Sigmoid colon (tissue), 7 donors: ENCODE data around the gene MTMR3. TPM values are rescaled to one million over a fixed set of nuclear protein-coding genes. Genes with fewer than 3 reads are reported as not detected.

Experiments used
- DNase-seq: peaks from one replicate; pipeline ENCODE4 v3.0.0-alpha.2; 2019
- H3K27ac ChIP-seq, 4 donors: fragments of 200-600 bp; sonication (generic); one replicate each; pipeline ENCODE4 v1.5.1; 2016 to 2019; ENCODE audit warnings: mild to moderate bottlenecking in 1 of 4
- H3K27me3 ChIP-seq, 3 donors: fragments of 200-600 bp; sonication (generic); one replicate each; pipeline ENCODE4 v1.5.1; 2019; ENCODE audit warnings: mild to moderate bottlenecking in 1 of 3
- H3K36me3 ChIP-seq, 4 donors: fragments of 200-600 bp; sonication (generic); one replicate each; pipeline ENCODE4 v1.5.1; 2016 to 2019
- H3K4me1 ChIP-seq, 4 donors: fragments of 200-600 bp; sonication (generic); one replicate each; pipeline ENCODE4 v1.5.1; 2017 to 2019
- H3K4me3 ChIP-seq, 4 donors: fragments of 200-600 bp; sonication (generic); one replicate each; pipeline ENCODE4 v1.5.1; 2017 to 2019; ENCODE audit warnings: mild to moderate bottlenecking in 2 of 4, moderate library complexity in 1 of 4
- H3K9me3 ChIP-seq, 4 donors: fragments of 200-600 bp in 3 of 4; sonication (generic) in 3 of 4; one replicate each; pipeline versions ENCODE4 v1.5.1 to v1.6.1; 2013 to 2019
- EP300 ChIP-seq, 4 donors: sonication (generic); formaldehyde crosslinking; IDR thresholded peaks; one replicate each; pipeline ENCODE4 v1.6.1; 2017; ENCODE audit warnings: antibody characterized with exemption in 4 of 4
- POLR2A ChIP-seq, 2 donors: fragments of 450-650 bp; IDR thresholded peaks; one replicate each; pipeline ENCODE4 v1.6.1; 2016; ENCODE audit warnings: antibody characterized with exemption in 2 of 2, mild to moderate bottlenecking in 2 of 2, moderate library complexity in 2 of 2
- POLR2AphosphoS5 ChIP-seq, 4 donors: sonication (generic); formaldehyde crosslinking; IDR thresholded peaks; one replicate each; pipeline ENCODE4 v1.6.1; 2017; ENCODE audit warnings: antibody characterized with exemption in 4 of 4
- WGBS, 2 donors: extraction: QIAGEN DNeasy Blood & Tissue Kit; methylation state at CpG; one replicate each; pipeline ENCODE4 v1.1.7; 2013; 5-methylcytosine and 5-hydroxymethylcytosine counted together
- intact Hi-C: fragments of 100-400 bp; cut with DNase I; formaldehyde crosslinking; loops from one replicate; pipeline ENCODE4 v1.15.1; 2023
- polyA plus RNA-seq, 3 donors: library from polyadenylated mRNA; stranded (reverse); fragments of 200-250 nt; gene quantifications; one replicate each; pipeline ENCODE4 v1.2.3, GENCODE V29; 2013
- total RNA-seq, 4 donors: library from RNA; depleted of rRNA; stranded (reverse); fragments of >200 nt; gene quantifications; one replicate each; pipeline ENCODE4 v1.1.0, GENCODE V29; 2016
- TF ChIP-seq, protein P1 (sequence below), 4 experiments: fragments of 450-650 bp in 3 of 4; fragments of 200-600 bp in 1 of 4; IDR thresholded peaks; one replicate each; pipeline ENCODE4 v1.5.1; 2016 to 2019; ENCODE audit warnings: antibody characterized with exemption in 4 of 4, mild to moderate bottlenecking in 3 of 4, moderate library complexity in 2 of 4
- donor health status: healthy with polysubstance abuse.
- donor health status: Bipolar disorder and iron deficiency.
- donor health status: healthy.

Gene MTMR3
- total and polyA plus RNA-seq, 7 donors, result 6.6 to 52.3 (median 40.7) TPM

DNA sequence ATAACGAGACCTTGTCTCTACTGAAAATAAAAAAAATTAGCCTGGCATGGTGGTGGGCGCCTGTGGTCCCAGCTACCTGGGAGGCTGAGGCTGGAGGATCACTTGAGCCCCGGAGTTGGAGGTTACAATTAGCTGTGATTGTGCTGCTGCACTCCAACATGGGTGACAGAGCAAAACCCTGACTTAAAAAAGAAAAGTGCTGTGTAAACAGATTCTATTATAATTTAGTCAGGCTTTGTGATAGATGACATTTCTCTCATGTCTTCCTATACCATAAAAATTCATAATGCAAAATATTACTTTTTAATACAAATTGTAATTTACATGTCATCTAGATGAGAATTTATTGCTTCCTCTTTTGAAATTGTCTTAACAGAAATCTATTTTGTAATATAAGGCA, 94.1 kb downstream of the MTMR3 start:
- 97% methylated on average over 3 of the region's 3 CpGs for WGBS, 2 donors
- TF ChIP-seq, protein P1, sequence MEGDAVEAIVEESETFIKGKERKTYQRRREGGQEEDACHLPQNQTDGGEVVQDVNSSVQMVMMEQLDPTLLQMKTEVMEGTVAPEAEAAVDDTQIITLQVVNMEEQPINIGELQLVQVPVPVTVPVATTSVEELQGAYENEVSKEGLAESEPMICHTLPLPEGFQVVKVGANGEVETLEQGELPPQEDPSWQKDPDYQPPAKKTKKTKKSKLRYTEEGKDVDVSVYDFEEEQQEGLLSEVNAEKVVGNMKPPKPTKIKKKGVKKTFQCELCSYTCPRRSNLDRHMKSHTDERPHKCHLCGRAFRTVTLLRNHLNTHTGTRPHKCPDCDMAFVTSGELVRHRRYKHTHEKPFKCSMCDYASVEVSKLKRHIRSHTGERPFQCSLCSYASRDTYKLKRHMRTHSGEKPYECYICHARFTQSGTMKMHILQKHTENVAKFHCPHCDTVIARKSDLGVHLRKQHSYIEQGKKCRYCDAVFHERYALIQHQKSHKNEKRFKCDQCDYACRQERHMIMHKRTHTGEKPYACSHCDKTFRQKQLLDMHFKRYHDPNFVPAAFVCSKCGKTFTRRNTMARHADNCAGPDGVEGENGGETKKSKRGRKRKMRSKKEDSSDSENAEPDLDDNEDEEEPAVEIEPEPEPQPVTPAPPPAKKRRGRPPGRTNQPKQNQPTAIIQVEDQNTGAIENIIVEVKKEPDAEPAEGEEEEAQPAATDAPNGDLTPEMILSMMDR (IDR thresholded peaks at IDR 0.05), result no peak
- no peak for TF ChIP-seq POLR2A (IDR thresholded peaks at IDR 0.05)
- TF ChIP-seq POLR2AphosphoS5 (IDR thresholded peaks at IDR 0.05), result no peak
- TF ChIP-seq EP300 (IDR thresholded peaks at IDR 0.05), result no peak
- no peak for DNase-seq
- intact Hi-C loops, result no loop called here
- Histone ChIP-seq H3K4me1 (peaks cover 0 to 43% (median 33%) of the 10 kb centered on the region in 4 donors), H3K27me3 (no peaks in the 10 kb centered on the region), H3K36me3 (peaks cover 0 to 15% (median 6%) of the 10 kb centered on the region in 4 donors), H3K4me3 (no peak overlapping the region), H3K27ac (no peak overlapping the region), H3K9me3 (no peaks in the 10 kb centered on the region)

DNA sequence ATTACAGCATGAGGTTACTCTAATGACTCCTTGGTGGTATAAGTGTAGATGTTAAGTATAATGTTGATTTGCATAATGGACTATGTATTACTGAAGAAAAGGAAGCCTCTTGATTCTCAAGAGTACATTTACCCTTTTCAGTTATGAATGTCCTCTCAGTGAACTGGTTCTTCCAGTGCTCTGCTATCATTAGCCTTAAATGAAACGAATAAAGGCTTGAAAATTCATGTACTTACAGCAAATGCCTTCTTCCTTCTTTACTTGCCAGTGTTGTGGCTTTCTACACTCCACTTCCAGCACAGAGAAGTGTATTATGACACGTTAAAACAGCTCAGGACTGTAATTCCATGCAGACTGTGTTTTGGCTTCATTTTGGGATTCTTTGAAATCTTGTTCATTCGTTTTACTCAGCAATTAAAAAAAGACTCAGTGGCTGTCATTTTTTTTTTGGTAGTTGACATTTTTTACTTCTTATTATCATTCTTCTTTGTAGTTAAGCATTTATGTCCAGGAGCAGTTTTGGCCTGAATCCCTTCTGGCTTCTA, 96.9 kb downstream of the MTMR3 start:
- no peak overlapping the region for H3K4me3 ChIP-seq
- no peak for TF ChIP-seq POLR2A (IDR thresholded peaks at IDR 0.05)
- TF ChIP-seq, protein P1 (IDR thresholded peaks at IDR 0.05), result no peak
- TF ChIP-seq POLR2AphosphoS5 (IDR thresholded peaks at IDR 0.05), result no peak
- peaks cover 0 to 26% (median 20%) of the 10 kb centered on the region in 4 donors for H3K4me1 ChIP-seq
- no peak overlapping the region for H3K27ac ChIP-seq
- WGBS, 2 donors, result 51 to 75% methylated on average over 3 of the region's 3 CpGs
- no peaks in the 10 kb centered on the region for H3K27me3 ChIP-seq
- DNase-seq, result no peak
- H3K36me3 ChIP-seq, result peaks cover 0 to 28% (median 4%) of the 10 kb centered on the region in 4 donors
- intact Hi-C loops, result no loop called here
- no peaks in the 10 kb centered on the region for H3K9me3 ChIP-seq

DNA sequence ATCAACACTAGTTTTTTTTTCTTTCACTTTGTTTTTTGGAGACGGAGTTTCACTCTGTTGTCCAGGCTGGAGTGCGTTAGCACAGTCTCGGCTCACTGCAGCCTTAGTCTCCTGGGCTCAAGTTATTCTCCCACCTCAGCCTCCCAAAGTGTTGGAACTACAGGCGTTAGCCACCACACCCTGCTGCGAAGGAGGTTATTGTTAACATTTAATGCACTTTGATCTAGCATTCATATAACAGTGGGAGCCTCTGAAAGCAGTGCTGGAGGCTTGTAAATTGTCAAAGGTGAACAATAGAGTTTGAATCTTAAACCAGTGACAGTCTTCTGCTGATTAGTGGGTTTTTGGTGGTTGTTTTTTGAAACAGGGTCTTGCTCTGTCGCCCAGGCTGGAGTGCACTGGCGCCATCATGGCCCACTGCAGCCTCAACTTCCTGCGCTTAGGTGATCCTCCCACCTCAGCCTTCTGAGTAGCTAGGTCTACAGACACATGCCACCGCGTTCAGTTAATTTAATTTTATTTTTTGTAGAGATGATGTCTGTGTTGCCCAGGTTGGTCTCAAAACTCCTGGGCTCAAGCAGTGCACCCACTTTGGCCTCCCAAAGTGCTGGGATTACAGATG, 100.4 kb downstream of the MTMR3 start:
- intact Hi-C loops, result no loop called here
- WGBS, 2 donors, result 57 to 91% methylated on average over 10 of the region's 10 CpGs

DNA sequence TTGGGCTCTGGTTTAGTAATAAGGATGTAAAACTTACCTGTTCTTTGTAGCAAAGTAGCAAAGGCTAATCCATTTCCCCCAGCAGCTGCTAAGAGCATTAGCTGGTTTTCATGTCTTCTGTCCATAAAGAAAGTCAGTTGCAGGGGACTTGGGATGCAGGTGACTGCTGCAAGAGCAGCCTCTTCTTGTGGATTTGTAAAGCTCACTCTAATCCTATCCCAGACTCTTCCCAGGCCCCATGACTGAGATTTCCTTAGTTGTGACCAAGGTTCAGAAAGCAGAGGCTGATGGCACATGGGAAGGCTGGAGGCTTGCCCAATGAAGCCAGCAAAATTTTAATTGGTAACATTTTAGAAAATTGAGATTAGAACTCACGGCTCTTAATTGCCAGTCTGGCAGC, 102.9 kb downstream of the MTMR3 start:
- intact Hi-C loops, result no loop called here
- H3K27ac ChIP-seq, result no peak overlapping the region
- WGBS, 2 donors, result 22 to 71% methylated on average over 1 of the region's 1 CpG
- no peaks in the 10 kb centered on the region for H3K27me3 ChIP-seq
- no peak overlapping the region for H3K4me3 ChIP-seq
- H3K36me3 ChIP-seq, result peaks cover 0 to 37% (median 2%) of the 10 kb centered on the region in 4 donors
- H3K9me3 ChIP-seq, result no peaks in the 10 kb centered on the region
- no peak for TF ChIP-seq POLR2AphosphoS5 (IDR thresholded peaks at IDR 0.05)
- TF ChIP-seq EP300 (IDR thresholded peaks at IDR 0.05), result no peak
- TF ChIP-seq, protein P1 (IDR thresholded peaks at IDR 0.05), result no peak
- no peak for TF ChIP-seq POLR2A (IDR thresholded peaks at IDR 0.05)
- DNase-seq, result no peak
- H3K4me1 ChIP-seq, result peaks cover 0 to under 1% (median under 1%) of the 10 kb centered on the region in 4 donors

More for the DNA sequence above, 100.4 kb downstream of the MTMR3 start:
- Histone ChIP-seq H3K4me1 (peaks cover 0 to 23% (median 19%) of the 10 kb centered on the region in 4 donors), H3K27ac (no peak overlapping the region), H3K4me3 (no peak overlapping the region), H3K27me3 (no peaks in the 10 kb centered on the region), H3K9me3 (no peaks in the 10 kb centered on the region), H3K36me3 (peaks cover 0 to 41% (median 4%) of the 10 kb centered on the region in 4 donors)
- TF ChIP-seq POLR2A (IDR thresholded peaks at IDR 0.05) (no peak), POLR2AphosphoS5 (IDR thresholded peaks at IDR 0.05) (no peak), EP300 (IDR thresholded peaks at IDR 0.05) (no peak)
- TF ChIP-seq, protein P1 (IDR thresholded peaks at IDR 0.05), result no peak
- DNase-seq, result no peak
